T-helper 1 cell (primary cell): ENCODE results near the gene TMCC2.
"Not testable (repeated sequence)": the region's sequence is repeated elsewhere in the genome, so short reads cannot be mapped to it uniquely, and the experiment has no call there.

Source experiments
- DNase-seq, 5 donors: peaks; one replicate each; pipeline ENCODE4 v3.0.0-alpha.2; 2012 to 2020

TMCC2 gene

GRCh38 chr1:205284420-205285144, 56.8 kb downstream of the TMCC2 start:
- DNase-seq: peak; percentile 73 to 92 (median 83)

GRCh38 chr1:205285381-205286101, 57.8 kb downstream of the TMCC2 start:
- peak; percentile 27 to 84 (median 41) for DNase-seq

GRCh38 chr1:205286335-205286950, 58.7 kb downstream of the TMCC2 start:
- DNase-seq: peak; percentile 43 to 90 (median 63)

GRCh38 chr1:205287076-205287475, 59.3 kb downstream of the TMCC2 start:
- DNase-seq: no peak

- peak; percentile 53 to 95 (median 69) for DNase-seq
Measured at GRCh38 chr1:205287767-205288559, 60.2 kb downstream of the TMCC2 start.

GRCh38 chr1:205291596-205291995, 63.9 kb downstream of the TMCC2 start:
- DNase-seq: no peak

GRCh38 chr1:205293350-205294074, 65.8 kb downstream of the TMCC2 start:
- DNase-seq: no peak

GRCh38 chr1:205294175-205294917, 66.6 kb downstream of the TMCC2 start:
- no peak for DNase-seq

GRCh38 chr1:205294934-205295333, 67.2 kb downstream of the TMCC2 start:
- DNase-seq: no peak

GRCh38 chr1:205296154-205296553, 68.4 kb downstream of the TMCC2 start:
- DNase-seq: no peak

- DNase-seq: not testable (repeated sequence)
Measured at GRCh38 chr1:205297546-205298177, 69.9 kb downstream of the TMCC2 start.

GRCh38 chr1:205298191-205298994, 70.6 kb downstream of the TMCC2 start:
- DNase-seq: no peak

- DNase-seq: no peak
Measured at GRCh38 chr1:205300149-205300548, 72.4 kb downstream of the TMCC2 start.

GRCh38 chr1:205301205-205301821, 73.6 kb downstream of the TMCC2 start:
- DNase-seq: no peak

GRCh38 chr1:205301842-205302588, 74.3 kb downstream of the TMCC2 start:
- DNase-seq: no peak

GRCh38 chr1:205303247-205303888, 75.6 kb downstream of the TMCC2 start:
- DNase-seq: no peak

- no peak for DNase-seq
Measured at GRCh38 chr1:205304046-205304694, 76.4 kb downstream of the TMCC2 start.

GRCh38 chr1:205304695-205305070, 76.9 kb downstream of the TMCC2 start:
- DNase-seq: peak in 1 of 5 donors; percentile 43
